GM12801 (cell line): ENCODE results near the gene TOM1.

Source experiments
- CTCF ChIP-seq: IDR thresholded peaks from one replicate; pipeline ENCODE4 v1.5.1; 2011; ENCODE audit warnings: control low read depth; ENCODE audit not compliant: insufficient read length; ENCODE audit errors: extremely low read depth

Gene TOM1

GRCh38 chr22:35296051-35296450 lies 3.6 kb upstream of the TOM1 start:
- TF ChIP-seq CTCF = no peak

- no peak for TF ChIP-seq CTCF
Measured at GRCh38 chr22:35299217-35299672, 449 bp upstream of the TOM1 start.

GRCh38 chr22:35301372-35301874 lies 1.7 kb downstream of the TOM1 start:
- no peak for TF ChIP-seq CTCF

GRCh38 chr22:35303029-35303624 lies 3.4 kb downstream of the TOM1 start:
- TF ChIP-seq CTCF = no peak

GRCh38 chr22:35305525-35306070 lies 5.9 kb downstream of the TOM1 start:
- no peak for TF ChIP-seq CTCF

GRCh38 chr22:35306350-35306967 lies 6.8 kb downstream of the TOM1 start:
- no peak for TF ChIP-seq CTCF

- no peak for TF ChIP-seq CTCF
Measured at GRCh38 chr22:35307372-35307771, 7.7 kb downstream of the TOM1 start.
